DND-41 (cell line): ENCODE measurements around the gene SEC22C.

Experiments
- CTCF ChIP-seq: IDR thresholded peaks from 2 replicates; pipeline ENCODE4 v1.5.1; 2012; ENCODE audit warnings: borderline replicate concordance, low read length, moderate library complexity, mild to moderate bottlenecking; ENCODE audit not compliant: poor library complexity, severe bottlenecking; ENCODE audit errors: extremely low read depth
- EZH2 ChIP-seq: IDR thresholded peaks from 3 replicates; pipeline ENCODE4 v1.6.1; 2012; ENCODE audit warnings: borderline replicate concordance, low read depth, mild to moderate bottlenecking, moderate library complexity, low read length, inconsistent platforms; ENCODE audit not compliant: severe bottlenecking

GRCh38 chr3:42591811-42592210, 10.0 kb upstream of the SEC22C start:
- TF ChIP-seq CTCF (no peak), EZH2 (no peak)
